ENCODE results near the gene TEPSIN. TPM values are rescaled to one million over a fixed set of nuclear protein-coding genes. Genes with fewer than 3 reads are reported as not detected.

Gene TEPSIN
- total RNA-seq, 2 donors from 2014 or later: 17.4 to 18.4 TPM

DNA sequence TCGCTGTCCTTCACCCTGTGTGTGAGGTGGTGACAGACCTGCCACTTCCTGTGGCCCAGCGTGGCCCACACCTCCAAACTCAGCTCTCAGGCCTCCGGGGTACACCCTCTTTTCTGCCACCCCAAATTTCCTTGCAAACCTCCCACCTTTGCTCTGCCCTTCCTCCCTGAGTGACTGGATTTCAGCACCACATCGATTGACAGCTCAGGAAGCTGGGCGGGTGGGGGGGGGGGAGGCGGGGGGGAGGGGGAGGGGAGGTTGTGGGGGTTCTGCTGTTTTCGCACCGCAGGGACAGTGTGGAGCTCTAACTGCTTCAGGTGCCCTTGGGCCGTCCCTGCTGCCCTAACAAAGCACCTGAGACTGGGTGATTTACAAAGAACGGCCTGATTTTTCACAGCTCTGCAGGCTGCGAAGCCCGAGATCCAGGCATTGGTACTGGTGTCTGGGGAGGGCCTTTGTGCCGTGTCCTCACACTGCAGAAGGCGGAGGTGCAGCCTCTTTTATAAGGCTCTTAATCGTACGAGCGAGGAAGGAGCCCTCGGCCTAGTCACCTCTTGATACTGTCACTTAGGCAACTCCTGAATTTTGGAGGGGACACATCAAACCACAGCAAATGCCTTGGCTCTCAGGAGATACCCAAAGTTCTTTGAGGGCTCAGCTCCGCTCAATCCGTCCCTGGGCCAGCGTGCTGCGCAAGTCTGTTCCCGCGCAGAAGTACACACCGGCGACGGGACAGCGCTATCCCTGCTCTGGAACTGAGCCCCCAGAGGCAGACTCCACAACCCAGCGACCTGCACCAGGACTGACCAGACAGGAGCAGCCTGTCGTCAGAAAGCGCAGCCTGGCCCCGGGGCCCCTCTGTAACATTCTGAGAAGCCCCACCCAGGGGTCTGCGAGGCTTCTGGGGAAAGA is 3.8 kb upstream of the TEPSIN start:
- intact Hi-C loops (cut with DNase I): loop anchor here (5.0 to 10.0 kb wide), 2 partner anchors 98 to 100 kb away; no protein-coding TSS in a partner anchor
- DNase-seq (ENCODE audit: low spot score): no peak

DNA sequence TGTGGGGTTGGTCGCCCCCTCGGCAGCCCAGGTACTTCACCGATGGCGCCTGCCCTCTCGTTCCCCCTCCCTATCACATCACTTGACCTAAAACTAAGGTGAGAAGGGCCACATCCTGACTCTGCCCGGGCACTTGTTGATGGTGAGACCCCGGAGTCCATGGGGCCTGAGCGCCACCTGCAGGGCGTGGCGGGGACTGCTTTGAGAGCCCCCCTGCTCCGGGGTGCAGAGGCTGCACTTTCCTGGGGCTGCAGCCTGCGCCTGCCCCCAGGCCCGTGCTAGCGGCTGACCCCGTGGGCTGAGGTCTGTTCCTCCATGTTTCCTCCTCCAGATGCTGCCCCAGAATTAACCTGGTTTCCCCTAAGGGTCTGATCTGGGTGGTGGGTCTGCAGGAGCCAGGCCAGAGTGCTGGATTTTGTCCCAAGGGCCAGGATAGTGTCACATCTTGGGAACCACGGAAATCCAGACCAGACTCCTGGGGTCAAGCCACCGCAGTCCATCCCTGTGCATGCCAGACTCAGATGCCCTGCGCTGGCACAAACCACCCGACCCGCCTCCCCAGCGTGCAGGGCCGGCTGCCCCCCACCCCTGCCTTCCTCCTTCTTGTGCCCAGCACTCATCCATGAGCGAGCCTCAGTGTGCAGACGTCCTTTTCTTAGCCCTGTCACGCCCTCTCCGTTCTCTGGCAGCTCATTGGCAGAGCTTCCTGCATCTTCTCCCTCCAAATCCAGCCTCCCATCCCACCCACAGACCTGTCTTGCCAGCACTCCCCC is 3.0 kb upstream of the TEPSIN start:
- intact Hi-C loops (cut with DNase I): loop anchor here (5.0 to 10.0 kb wide), 2 partner anchors 97 to 100 kb away; no protein-coding TSS in a partner anchor
- DNase-seq (ENCODE audit: low spot score): no peak

DNA sequence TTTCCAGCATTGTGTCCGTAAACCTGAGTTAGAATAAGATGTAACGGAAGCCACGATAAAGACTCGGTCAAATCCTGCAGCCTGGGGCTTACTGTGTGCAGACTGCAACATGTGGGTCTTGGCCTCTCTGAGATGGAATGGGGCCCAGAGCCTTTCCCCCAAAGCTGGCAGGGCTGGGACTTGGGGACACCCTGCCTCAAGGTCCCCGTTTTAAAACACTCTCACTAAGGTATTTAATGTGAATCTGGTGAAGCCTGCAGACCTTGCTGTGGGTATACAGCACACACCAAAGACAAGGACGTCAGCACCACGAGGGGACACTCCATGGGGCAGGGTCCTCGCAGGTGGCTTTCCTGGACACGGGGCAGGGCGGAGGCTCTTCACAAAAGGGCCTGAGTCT is 2.3 kb upstream of the TEPSIN start:
- DNase-seq (ENCODE audit: low spot score): no peak
- intact Hi-C loops (cut with DNase I): loop anchor here (5.0 to 10.0 kb wide), 2 partner anchors 96 to 99 kb away; no protein-coding TSS in a partner anchor

DNA sequence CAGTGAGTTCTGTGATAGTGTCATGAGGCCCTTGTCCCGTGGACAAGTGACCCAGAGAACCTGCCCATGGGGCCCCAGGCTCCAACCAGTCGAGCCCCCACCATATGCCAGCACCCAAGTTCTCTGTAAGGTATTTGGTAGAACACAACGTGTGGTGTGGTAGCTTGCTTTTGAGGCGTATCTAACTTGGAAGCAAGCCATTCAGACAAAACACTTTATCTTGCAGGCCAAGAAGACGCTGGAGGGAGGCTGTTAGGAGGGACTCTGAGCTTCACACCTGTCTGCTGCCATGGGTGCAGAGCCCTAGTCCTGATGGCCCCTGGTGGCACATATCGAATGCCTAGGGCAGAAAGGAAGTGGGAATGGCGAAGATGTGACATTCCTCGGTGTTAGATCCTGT is 1.9 kb upstream of the TEPSIN start:
- intact Hi-C loops (cut with DNase I): loop anchor here (5.0 to 10.0 kb wide), 2 partner anchors 96 to 98 kb away; no protein-coding TSS in a partner anchor
- no peak for DNase-seq (ENCODE audit: low spot score)

DNA sequence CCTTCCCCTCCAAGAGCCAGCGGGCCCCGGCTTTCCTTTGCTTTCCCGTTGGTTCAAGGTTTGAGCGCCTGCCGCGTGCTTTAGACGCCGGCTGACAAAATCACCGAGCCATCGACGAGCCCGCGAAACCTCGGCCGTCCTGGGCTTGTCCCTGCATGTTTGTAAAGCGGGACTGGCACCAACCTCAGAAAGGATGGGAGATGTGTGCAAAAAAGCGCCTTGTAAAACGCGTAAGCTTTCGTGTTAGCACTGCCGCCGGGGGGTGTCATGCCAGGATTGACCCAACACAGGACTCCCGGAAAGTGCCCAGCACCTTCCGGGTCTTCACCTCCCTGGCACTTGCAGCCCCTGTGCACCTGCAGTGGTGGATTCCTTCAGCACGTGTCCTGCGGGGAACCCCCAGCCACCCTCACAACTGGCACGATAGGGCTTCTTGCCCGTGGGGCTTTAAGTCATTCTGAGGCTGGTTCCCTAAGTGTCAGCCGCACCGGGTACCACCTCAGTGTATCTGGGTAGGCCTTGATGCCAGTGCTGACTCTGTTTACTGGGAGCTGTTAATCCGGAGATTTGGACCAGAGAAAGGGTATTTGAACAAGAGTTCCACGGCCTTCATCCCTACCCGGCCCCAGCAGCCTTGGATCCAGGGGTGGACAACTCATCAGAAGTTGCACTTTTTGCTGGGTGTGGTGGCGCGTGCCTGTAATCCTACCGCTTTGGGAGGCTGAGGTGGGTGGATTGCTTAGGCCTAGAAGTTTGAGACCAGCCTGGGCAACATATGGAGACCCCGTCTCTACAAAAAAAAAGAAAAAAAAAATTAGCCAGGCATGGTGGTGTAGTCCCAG is 1.1 kb upstream of the TEPSIN start:
- intact Hi-C loops (cut with DNase I): loop anchor here (5.0 to 10.0 kb wide), 2 partner anchors 95 to 98 kb away; no protein-coding TSS in a partner anchor
- DNase-seq (ENCODE audit: low spot score): no peak

DNA sequence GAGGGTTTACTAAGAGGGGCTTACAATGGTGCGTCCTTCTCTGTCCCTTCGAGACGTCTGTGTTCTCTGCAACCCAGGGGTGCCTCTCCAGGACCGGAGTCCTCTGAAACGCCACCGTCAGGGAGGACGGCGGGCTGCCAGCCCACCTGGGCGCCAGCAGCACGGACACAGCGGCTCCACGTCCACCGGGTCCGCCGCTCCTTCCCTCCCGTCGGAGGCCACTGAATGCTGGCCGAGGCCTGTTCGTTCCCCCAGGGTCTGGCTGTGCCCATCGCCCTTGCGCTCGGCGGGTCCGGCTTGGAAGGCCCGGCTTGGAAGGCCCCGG is 403 bp downstream of the TEPSIN start:
- intact Hi-C loops (cut with DNase I): no loop called here
- DNase-seq (ENCODE audit: low spot score): no peak

DNA sequence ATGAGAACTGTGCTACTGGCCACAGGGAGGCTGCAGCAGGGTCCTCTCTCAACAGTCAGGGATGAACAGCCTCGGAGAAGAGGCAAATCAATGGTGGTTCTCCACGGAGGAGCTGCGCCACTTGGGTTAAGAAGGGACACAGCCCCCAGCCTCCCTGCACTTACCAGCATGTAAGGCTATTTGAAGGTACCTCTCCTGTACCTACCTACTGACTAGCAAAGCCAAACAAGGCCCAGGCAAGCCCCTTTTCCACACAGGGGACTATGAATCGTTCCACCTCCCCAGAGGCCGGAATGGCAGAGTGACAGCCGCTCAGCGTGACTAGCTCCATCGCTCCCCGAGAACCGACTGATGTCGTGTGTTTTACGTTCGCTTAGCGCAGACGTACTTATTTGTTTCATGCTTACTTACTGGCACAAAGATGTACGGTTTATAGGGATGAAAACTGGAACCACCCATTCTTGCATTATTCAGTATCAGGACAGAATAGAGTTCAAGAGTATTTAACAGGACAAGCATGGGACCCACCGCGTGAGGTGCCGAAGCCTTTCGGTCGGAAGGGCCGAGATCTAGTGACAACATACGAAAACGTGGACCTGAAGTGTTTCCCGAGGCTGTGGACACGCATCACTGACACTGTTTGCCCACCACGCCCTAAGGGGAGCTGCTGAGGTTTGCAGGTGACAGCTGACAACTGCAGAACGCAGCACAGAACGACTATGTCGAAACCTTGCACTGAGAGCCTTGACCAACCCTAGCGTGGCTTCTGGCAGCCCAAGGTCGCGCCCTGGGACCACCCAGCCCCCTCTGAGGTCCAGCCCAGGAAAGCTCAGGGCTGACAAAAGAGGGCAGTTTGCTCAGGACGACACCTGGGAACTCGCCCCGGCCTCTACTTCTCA is 1.0 kb downstream of the TEPSIN start:
- intact Hi-C loops (cut with DNase I): no loop called here
- DNase-seq (ENCODE audit: low spot score): no peak

DNA sequence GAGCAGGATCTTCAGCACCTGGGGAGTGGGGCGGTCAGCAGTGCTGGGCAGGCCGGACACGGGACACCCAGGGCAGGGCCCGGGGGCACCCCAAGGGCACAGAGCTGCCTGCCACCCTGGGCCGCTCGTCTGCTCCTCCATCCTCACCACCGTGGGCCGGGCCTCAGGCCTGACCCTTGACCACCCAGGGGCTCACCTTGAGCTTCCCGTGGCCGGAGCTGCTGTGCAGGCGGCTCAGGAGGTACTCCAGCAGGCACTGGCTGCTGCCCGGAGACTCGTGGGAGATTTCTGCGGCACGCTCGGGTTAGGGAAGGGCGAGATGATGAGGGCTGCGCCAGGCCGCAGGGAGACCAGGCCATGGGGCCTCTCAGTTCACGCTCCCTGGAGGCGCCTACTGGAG is 2.1 kb downstream of the TEPSIN start:
- intact Hi-C loops (cut with DNase I): no loop called here
- DNase-seq (ENCODE audit: low spot score): no peak

DNA sequence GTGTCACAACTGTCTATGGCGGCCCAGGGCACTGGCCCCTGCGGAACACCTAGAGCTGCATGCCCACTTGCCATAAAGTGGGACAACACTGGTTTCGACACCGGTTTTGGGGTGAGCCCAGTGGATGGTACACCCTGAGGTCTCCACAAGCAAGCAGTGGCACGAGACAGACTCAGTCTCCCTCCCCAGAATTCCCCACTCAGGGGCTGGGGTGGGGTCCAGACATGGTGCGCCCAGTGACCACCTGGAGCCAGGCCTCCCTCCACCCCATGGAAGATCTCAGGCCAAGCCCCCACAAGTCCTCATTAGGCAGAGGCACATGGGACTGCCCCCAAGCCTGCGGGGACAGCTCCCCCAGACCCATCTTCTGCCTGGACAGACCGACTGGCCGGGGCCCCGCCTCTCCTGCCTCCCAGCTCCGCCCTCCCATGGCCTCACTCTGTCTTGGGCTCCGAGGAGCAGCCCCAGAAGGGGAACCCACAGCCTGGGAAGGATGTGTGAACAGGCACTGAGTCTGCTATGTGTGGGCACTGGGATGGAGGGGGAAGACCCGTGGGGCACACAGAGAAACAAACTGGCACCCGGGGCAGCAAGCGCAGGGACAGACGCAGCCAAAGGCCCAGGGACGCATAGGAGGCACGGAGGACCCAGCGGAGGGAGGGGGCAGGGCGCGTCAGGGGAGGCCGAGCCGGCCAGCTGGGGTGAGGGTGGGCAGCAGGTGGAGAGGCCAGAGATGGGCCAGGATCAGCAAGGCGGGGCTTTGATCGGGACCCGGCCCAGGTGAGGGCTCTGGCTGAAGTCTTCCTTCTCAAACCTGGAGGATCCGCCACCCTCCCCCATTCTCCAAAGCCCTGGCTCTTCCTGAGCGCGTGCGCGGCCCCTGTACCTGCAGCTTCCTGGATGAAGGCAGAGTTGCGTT is 2.8 kb downstream of the TEPSIN start:
- intact Hi-C loops (cut with DNase I): no loop called here
- DNase-seq (ENCODE audit: low spot score): no peak

DNA sequence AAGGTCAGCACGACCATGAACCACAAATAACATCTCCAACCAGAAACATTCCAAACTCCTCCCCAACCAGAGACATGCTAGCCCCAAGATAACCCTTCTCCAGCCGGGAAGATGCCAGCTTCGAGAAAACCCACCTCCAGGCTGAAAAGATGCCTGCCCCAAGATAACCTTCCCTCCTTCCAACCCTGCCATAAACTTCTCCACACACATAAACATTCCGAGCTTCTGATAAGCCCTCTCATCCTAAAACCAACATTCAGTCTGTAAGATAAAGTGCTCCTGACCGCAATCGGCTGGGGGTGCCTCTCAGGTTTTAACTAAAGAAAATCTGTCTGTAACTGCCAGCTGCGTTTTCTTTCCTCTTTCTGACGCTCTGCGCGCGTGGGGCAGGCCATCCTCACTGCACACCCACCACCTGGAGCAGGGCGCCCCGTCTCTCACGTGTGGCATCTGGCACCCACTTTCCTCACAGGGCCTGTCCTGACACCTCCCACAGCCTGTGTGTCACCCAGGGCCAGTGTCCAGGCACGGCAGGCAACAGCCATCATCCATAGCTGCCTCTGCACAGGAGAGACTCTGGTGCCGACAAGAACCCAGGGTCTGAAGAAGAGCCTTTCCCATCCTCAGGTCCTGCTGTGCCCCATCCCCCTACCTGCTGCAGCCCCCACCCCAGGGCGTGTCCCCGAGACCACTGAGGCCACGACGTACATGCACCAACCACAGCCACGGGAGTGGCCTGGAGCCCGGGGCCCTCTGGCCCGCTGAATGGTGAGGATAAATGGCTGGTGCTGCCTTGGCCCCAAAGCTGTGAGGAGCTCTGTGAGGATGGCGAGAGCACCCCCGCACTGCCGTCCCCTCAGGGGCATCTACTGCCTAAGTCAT is 3.7 kb downstream of the TEPSIN start:
- intact Hi-C loops (cut with DNase I): no loop called here
- DNase-seq (ENCODE audit: low spot score): no peak

DNA sequence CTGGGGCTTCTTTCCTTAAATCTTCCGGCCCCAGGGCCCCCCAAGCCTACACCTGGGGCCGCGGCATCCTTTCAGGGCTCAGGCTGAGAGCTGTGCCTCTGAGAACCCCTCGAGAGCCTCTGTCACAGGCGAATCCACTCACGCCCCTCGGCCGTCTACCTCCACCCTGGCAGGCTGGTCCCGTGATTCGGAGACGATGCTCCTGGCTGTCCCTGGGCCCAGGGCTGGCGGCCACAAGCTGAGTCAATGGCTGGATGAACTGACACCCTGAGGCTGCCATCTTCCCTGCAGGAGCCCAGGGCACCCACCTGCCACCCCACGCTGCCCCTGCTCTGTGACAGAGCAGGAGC is 4.4 kb downstream of the TEPSIN start:
- DNase-seq (ENCODE audit: low spot score): no peak
- intact Hi-C loops (cut with DNase I): no loop called here

DNA sequence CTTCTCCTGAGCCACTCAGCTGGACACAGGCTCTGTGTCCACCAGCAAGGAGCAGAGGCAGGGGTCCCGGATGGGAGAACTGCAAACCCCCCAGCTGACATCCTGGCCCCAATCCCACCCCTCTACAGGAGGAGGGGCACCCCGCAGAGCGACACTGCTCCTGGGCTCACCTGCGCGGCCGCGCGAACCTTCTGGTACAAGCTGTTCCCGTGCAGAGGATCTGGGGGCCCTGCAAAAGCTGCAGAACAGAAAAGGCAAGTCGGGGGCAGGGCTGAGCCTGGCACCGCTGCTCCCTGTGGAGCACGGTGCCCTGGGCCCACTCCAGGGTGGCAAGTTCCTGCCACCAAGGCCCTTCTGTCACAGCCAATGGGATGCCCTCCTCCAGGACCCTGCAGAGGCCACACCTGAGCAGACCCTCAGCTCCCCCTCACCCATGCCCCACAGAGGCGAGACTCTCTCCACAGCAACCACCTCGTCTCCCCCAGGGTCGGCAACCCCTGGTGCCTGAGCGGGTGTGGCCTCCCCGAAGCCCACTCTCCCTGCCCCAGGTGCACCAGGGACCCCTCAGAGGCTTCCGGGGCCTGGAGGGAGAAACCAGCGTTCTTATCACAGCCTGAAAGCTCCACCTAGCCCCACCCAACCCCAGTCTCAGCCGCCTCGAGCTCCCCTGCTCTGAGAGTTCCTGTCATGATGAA is 4.9 kb downstream of the TEPSIN start:
- intact Hi-C loops (cut with DNase I): no loop called here
- no peak for DNase-seq (ENCODE audit: low spot score)

DNA sequence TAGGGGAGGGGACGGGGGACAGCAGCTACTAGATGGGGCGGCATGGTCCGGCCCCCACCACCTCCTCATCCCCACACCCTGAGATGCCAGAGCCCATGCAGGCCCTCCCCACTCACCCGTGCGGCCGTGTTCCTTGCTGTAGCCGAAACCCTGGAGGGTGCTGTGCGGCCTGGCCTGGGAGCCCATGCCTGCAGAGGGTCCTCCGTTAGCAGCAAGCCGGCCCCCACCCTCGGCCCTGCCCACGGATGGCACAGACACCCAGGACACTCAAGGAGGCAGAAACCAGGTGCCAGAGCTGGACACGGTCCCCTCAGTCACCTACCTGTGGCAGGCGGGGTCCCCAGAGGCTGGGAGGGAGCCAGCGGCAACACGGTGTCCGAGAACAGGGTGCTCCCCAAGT is 5.5 kb downstream of the TEPSIN start:
- DNase-seq (ENCODE audit: low spot score): no peak
- intact Hi-C loops (cut with DNase I): no loop called here

DNA sequence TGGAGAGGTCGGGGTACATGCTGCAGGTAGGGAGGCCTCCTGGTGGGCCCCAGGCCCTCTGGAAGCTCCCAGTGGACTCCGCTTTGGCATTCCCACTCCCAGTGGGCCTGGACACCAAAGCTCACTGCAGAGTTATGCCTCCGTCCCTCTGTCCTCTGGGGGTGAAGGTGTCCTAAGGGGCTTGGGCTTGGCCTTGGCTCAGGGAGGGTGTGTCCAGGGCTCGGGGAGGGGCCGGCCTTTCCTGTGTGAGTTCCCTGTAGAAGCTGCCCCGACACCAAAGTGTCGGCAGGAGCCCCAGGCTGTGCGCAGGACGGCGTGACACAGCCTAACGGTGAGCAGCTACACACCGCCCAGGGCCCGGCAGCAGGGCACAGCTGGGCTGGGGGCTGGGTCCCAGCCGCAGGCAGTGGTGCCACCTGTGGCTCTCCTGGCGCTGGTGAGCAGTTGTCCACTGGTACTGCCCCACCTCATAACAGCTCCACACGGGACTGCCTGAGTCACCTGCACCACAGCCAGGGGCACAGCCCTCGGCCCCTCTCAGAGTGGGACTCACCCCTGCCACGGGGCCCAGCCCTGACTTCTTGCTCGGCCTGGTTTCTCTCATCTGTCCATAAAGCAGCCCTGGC is 6.1 kb downstream of the TEPSIN start:
- intact Hi-C loops (cut with DNase I): no loop called here
- DNase-seq (ENCODE audit: low spot score): no peak

DNA sequence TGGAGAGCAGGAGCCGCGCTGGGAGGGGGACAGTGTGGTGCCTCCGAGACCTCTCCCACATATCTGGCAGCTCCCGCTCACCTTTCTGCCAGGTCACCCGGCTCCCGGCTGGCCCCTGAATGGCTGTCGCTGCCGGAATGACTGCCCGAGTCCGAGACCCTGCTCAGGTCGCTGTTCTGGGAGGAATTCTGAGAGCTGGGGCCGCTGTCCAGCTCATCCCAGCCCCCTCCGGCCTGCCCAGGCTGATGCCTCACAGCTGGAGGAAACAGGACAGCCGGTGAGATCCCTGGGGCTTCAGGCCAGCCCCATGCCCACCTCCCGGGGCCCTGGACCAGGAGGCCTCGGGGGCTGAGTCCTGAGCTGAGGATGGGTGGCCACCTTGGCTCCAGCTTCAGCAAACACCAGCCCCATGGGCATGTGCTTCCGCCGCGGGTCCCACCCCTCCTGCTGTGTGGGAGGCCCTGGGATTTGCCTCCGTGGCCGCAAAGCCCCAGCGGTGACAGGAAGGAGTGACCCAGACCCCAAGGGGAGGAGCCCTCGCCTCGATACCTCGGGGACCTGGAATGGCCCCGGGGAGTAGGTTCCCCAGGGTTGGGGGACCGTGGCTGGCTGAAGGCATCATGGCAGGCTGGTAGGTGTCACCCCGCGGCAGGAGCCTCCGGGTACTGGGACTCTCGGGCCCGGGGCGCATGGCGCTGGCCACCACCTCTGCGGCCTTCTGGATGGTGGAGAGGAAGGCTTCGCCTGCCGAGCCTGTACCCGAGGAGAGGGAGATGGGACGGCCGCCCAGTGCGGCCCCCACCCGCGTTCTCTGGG is 6.9 kb downstream of the TEPSIN start:
- DNase-seq (ENCODE audit: low spot score): no peak
- intact Hi-C loops (cut with DNase I): no loop called here

Measured in posterior vena cava (tissue), 2 donors.